HEK293 (cell line): ENCODE measurements around the gene ZNF792.
A peak's percentile ranks its signal among the peaks of the same experiment; 100 is the strongest.

Source experiments
- BCL6B ChIP-seq: fragments of 450-650 bp; formaldehyde crosslinking; IDR thresholded peaks from 2 replicates; pipeline ENCODE4 v1.5.1; 2017; ENCODE audit warnings: missing biosample characterization, missing genetic modification characterization
- GLI2 ChIP-seq: fragments of 450-650 bp; formaldehyde crosslinking; IDR thresholded peaks from 2 replicates; pipeline ENCODE4; 2017; ENCODE audit warnings: missing biosample characterization, missing genetic modification characterization, low read depth, borderline replicate concordance
- GLIS1 ChIP-seq: fragments of 450-650 bp; formaldehyde crosslinking; IDR thresholded peaks from 2 replicates; pipeline ENCODE4 v1.5.1; 2016; ENCODE audit warnings: missing biosample characterization, missing genetic modification characterization
- HOXA7 ChIP-seq: sonication (generic); formaldehyde crosslinking; IDR thresholded peaks from 2 replicates; pipeline ENCODE4 v1.8.1; 2022; ENCODE audit warnings: missing genetic modification reagents, borderline replicate concordance
- HOXD13 ChIP-seq: sonication (generic); formaldehyde crosslinking; IDR thresholded peaks from 2 replicates; pipeline ENCODE4 v1.8.0; 2022; ENCODE audit warnings: missing genetic modification reagents, borderline replicate concordance
- PATZ1 ChIP-seq: fragments of 450-650 bp; formaldehyde crosslinking; IDR thresholded peaks from 2 replicates; pipeline ENCODE4 v1.5.1; 2016; ENCODE audit warnings: missing biosample characterization, missing genetic modification characterization
- PRDM2 ChIP-seq: fragments of 450-650 bp; formaldehyde crosslinking; IDR thresholded peaks from 2 replicates; pipeline ENCODE4 v1.5.1; 2016; ENCODE audit warnings: missing biosample characterization, missing genetic modification characterization, borderline replicate concordance
- SP3 ChIP-seq: fragments of 450-650 bp; formaldehyde crosslinking; IDR thresholded peaks from 2 replicates; pipeline ENCODE4 v1.5.1; 2016; ENCODE audit warnings: missing biosample characterization, missing genetic modification characterization
- SP7 ChIP-seq: fragments of 450-650 bp; formaldehyde crosslinking; IDR thresholded peaks from 2 replicates; pipeline ENCODE4 v1.5.1; 2016; ENCODE audit warnings: missing biosample characterization, missing genetic modification characterization
- ZNF10 ChIP-seq: fragments of 450-650 bp; formaldehyde crosslinking; IDR thresholded peaks from 2 replicates; pipeline ENCODE4 v1.5.1; 2017; ENCODE audit warnings: missing biosample characterization, missing genetic modification characterization
- ZNF155 ChIP-seq: fragments of 450-650 bp; formaldehyde crosslinking; IDR thresholded peaks from 2 replicates; pipeline ENCODE4 v1.5.1; 2016; ENCODE audit warnings: missing biosample characterization, missing genetic modification characterization
- ZNF354C ChIP-seq: fragments of 450-650 bp; formaldehyde crosslinking; IDR thresholded peaks from 2 replicates; pipeline ENCODE4 v1.5.1; 2016; ENCODE audit warnings: missing biosample characterization, missing genetic modification characterization, low read depth, borderline replicate concordance
- ZNF473 ChIP-seq: fragments of 450-650 bp; formaldehyde crosslinking; IDR thresholded peaks from 2 replicates; pipeline ENCODE4 v1.5.1; 2017; ENCODE audit warnings: missing biosample characterization, missing genetic modification characterization
- ZNF501 ChIP-seq: fragments of 450-650 bp; formaldehyde crosslinking; IDR thresholded peaks from 2 replicates; pipeline ENCODE4 v1.5.1; 2016; ENCODE audit warnings: missing biosample characterization, missing genetic modification characterization
- ZNF529 ChIP-seq: fragments of 450-650 bp; formaldehyde crosslinking; IDR thresholded peaks from 2 replicates; pipeline ENCODE4 v1.5.1; 2017; ENCODE audit warnings: missing genetic modification characterization, missing biosample characterization; ENCODE audit not compliant: insufficient replicate concordance
- ZNF654 ChIP-seq: fragments of 450-650 bp; formaldehyde crosslinking; IDR thresholded peaks from 2 replicates; pipeline ENCODE4 v1.5.1; 2016; ENCODE audit warnings: low read depth, missing biosample characterization, missing genetic modification characterization
- ZNF747 ChIP-seq: fragments of 450-650 bp; formaldehyde crosslinking; IDR thresholded peaks from 2 replicates; pipeline ENCODE4 v1.5.1; 2016; ENCODE audit warnings: missing biosample characterization, missing genetic modification characterization
- ZNF768 ChIP-seq: fragments of 450-650 bp; formaldehyde crosslinking; IDR thresholded peaks from 2 replicates; pipeline ENCODE4 v1.5.1; 2018; ENCODE audit warnings: missing biosample characterization, mild to moderate bottlenecking, missing genetic modification characterization
- ZNF777 ChIP-seq: fragments of 450-650 bp; formaldehyde crosslinking; IDR thresholded peaks from 2 replicates; pipeline ENCODE4 v1.5.1; 2017; ENCODE audit warnings: missing biosample characterization, missing genetic modification characterization, borderline replicate concordance
- ZNF791 ChIP-seq: fragments of 450-650 bp; formaldehyde crosslinking; IDR thresholded peaks from 2 replicates; pipeline ENCODE4 v1.5.1; 2016; ENCODE audit warnings: missing biosample characterization, missing genetic modification characterization
- ZNF792 ChIP-seq: fragments of 450-650 bp; formaldehyde crosslinking; IDR thresholded peaks from 2 replicates; pipeline ENCODE4 v1.5.1; 2016; ENCODE audit warnings: missing biosample characterization, missing genetic modification characterization
- TF ChIP-seq, protein P1 (sequence below): fragments of 450-650 bp; formaldehyde crosslinking; IDR thresholded peaks from 2 replicates; pipeline ENCODE4 v1.5.0; 2017; ENCODE audit warnings: missing biosample characterization, missing genetic modification characterization, borderline replicate concordance
- TF ChIP-seq, protein P2 (sequence below): fragments of 450-650 bp; formaldehyde crosslinking; IDR thresholded peaks from 2 replicates; pipeline ENCODE4 v1.5.1; 2016; ENCODE audit warnings: missing biosample characterization, missing genetic modification characterization
- TF ChIP-seq, protein P3 (sequence below): sonication (generic); formaldehyde crosslinking; IDR thresholded peaks from 2 replicates; pipeline ENCODE4 v1.8.1; 2022; ENCODE audit warnings: mild to moderate bottlenecking, moderate library complexity, missing genetic modification reagents

Gene ZNF792

DNA sequence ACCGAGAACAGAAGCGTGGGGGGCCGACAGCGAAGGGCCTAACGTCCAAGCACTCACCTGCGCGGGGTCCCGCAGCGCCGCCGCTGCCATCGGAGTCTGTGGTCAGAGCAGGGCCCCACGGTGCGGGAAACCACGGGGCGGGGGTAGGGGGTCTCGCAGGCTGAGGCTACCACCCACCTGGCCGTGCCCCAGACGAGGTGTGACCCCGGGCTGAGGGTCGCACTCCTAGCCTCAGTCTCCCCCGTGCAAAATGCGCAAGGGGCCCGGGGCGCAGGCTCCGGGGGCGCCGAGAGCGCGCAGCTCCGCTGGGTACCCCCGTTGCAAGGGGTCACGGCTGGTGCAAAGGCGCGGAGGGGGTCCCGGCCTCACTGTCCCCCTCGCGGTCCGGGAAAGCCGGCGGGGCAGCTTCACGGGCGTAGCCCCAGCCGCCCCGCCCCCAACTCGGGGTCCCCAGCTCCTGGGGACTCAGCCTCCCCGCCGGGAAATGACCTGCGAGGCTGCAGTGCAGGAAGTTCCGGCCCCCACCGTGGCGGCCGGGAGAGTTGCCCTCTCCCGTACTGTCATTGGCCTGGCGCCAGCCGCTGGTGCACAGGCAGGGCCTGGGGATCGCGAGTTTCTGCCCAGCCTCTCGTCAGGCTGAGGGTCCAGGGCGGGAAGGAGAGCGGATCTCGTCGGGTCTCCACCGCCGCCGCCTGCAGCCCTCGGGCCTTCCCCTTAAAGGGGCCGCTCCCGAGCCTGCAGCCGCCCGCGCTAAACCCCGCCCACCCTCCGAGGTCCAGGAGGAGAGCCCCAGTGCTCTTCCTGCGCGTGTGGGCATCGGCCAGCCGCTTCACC is at the start of gene ZNF792 (continued):
- TF ChIP-seq, protein P1, sequence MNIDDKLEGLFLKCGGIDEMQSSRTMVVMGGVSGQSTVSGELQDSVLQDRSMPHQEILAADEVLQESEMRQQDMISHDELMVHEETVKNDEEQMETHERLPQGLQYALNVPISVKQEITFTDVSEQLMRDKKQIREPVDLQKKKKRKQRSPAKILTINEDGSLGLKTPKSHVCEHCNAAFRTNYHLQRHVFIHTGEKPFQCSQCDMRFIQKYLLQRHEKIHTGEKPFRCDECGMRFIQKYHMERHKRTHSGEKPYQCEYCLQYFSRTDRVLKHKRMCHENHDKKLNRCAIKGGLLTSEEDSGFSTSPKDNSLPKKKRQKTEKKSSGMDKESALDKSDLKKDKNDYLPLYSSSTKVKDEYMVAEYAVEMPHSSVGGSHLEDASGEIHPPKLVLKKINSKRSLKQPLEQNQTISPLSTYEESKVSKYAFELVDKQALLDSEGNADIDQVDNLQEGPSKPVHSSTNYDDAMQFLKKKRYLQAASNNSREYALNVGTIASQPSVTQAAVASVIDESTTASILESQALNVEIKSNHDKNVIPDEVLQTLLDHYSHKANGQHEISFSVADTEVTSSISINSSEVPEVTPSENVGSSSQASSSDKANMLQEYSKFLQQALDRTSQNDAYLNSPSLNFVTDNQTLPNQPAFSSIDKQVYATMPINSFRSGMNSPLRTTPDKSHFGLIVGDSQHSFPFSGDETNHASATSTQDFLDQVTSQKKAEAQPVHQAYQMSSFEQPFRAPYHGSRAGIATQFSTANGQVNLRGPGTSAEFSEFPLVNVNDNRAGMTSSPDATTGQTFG (tag by site-specific recombination), result 0 out of 2 replicates have a peak, but pooled peaks have one; percentile 53
- TF ChIP-seq ZNF777 (tag by site-specific recombination) (peak; percentile 89; the same call in 1 of the 2 replicates), GLI2 (tag by site-specific recombination) (no peak), PRDM2 (tag by site-specific recombination) (0 out of 2 replicates have a peak, but pooled peaks have one; percentile 72), HOXD13 (no peak), ZNF473 (tag by site-specific recombination) (no peak), GLIS1 (peak; percentile 94), ZNF10 (peak; percentile 68; the same call in 1 of the 2 replicates), SP3 (tag by site-specific recombination) (peak; percentile 72), ZNF747 (no peak), PATZ1 (peak; percentile 96), ZNF354C (no peak), ZNF768 (no peak; the same call in 1 of the 2 replicates), ZNF654 (no peak), ZNF155 (tag by site-specific recombination) (no peak), SP7 (tag by site-specific recombination) (peak; percentile 73), ZNF529 (no peak), ZNF501 (tag by site-specific recombination) (peak; percentile 76; the same call in 1 of the 2 replicates), BCL6B (tag by site-specific recombination) (no peak), ZNF792 (tag by site-specific recombination) (no peak), ZNF791 (no peak), HOXA7 (no peak)
- TF ChIP-seq, protein P2, sequence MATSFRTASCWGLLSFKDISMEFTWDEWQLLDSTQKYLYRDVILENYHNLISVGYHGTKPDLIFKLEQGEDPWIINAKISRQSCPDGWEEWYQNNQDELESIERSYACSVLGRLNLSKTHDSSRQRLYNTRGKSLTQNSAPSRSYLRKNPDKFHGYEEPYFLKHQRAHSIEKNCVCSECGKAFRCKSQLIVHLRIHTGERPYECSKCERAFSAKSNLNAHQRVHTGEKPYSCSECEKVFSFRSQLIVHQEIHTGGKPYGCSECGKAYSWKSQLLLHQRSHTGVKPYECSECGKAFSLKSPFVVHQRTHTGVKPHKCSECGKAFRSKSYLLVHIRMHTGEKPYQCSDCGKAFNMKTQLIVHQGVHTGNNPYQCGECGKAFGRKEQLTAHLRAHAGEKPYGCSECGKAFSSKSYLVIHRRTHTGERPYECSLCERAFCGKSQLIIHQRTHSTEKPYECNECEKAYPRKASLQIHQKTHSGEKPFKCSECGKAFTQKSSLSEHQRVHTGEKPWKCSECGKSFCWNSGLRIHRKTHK (tag by site-specific recombination), result no peak
- TF ChIP-seq, protein P3, sequence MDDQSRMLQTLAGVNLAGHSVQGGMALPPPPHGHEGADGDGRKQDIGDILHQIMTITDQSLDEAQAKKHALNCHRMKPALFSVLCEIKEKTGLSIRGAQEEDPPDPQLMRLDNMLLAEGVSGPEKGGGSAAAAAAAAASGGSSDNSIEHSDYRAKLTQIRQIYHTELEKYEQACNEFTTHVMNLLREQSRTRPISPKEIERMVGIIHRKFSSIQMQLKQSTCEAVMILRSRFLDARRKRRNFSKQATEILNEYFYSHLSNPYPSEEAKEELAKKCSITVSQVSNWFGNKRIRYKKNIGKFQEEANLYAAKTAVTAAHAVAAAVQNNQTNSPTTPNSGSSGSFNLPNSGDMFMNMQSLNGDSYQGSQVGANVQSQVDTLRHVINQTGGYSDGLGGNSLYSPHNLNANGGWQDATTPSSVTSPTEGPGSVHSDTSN (CRISPR knock-in tag), result 0 out of 2 replicates have a peak, but pooled peaks have one; percentile 39
